HepG2 (cell line): ENCODE measurements around the gene FBXO24. TPM values are rescaled to one million over a fixed set of nuclear protein-coding genes. Genes with fewer than 3 reads are reported as not detected.

Experiments
- CREB1 ChIP-seq, 2 experiments: fragments of 450-650 bp in 1 of 2; IDR thresholded peaks; 2 replicates each; pipeline ENCODE4 v1.6.1; 2016 to 2017; ENCODE audit warnings: control low read depth in 1 of 2, mild to moderate bottlenecking in 1 of 2, missing compliant biosample characterization in 1 of 2, missing genetic modification characterization in 1 of 2
- EP300 ChIP-seq, 3 experiments: sonication (generic) in 1 of 3; formaldehyde crosslinking in 1 of 3; IDR thresholded peaks; 2 replicates each; pipeline versions ENCODE4 v1.5.1 to v1.6.1; 2011 to 2020; ENCODE audit warnings: low read depth in 2 of 3, low read length in 2 of 3, borderline replicate concordance in 1 of 3, improper control_type of control experiment in 1 of 3, mild to moderate bottlenecking in 1 of 3, missing genetic modification reagents in 1 of 3, moderate library complexity in 1 of 3
- GRHL1 ChIP-seq: sonication (generic); formaldehyde crosslinking; conservative IDR thresholded peaks from 2 replicates; pipeline ENCODE4 v1.8.0; 2022; ENCODE audit warnings: missing genetic modification reagents
- HNRNPLL ChIP-seq: fragments of 200-400 bp; formaldehyde crosslinking; IDR thresholded peaks from 2 replicates; pipeline ENCODE4 v1.6.1; 2017; ENCODE audit warnings: mild to moderate bottlenecking, low read depth, low read length; ENCODE audit not compliant: poor library complexity, severe bottlenecking
- MIER3 ChIP-seq: IDR thresholded peaks from 2 replicates; pipeline ENCODE4 v1.6.1; 2016; ENCODE audit warnings: missing compliant biosample characterization, borderline replicate concordance
- PAXIP1 ChIP-seq: sonication (generic); formaldehyde crosslinking; conservative IDR thresholded peaks from 2 replicates; pipeline ENCODE4 v1.4.0; 2020; ENCODE audit warnings: mild to moderate bottlenecking, missing genetic modification reagents, moderate library complexity
- ZBTB26 ChIP-seq: IDR thresholded peaks from 2 replicates; pipeline ENCODE4 v1.6.1; 2016; ENCODE audit warnings: missing compliant biosample characterization, missing genetic modification reagents, borderline replicate concordance
- ZGPAT ChIP-seq: IDR thresholded peaks from 2 replicates; pipeline ENCODE4 v1.6.1; 2016; ENCODE audit warnings: mild to moderate bottlenecking
- ZNF619 ChIP-seq: sonication (generic); formaldehyde crosslinking; IDR thresholded peaks from 2 replicates; pipeline ENCODE4 v1.4.0; 2020; ENCODE audit warnings: mild to moderate bottlenecking, missing genetic modification reagents
- ZNF740 ChIP-seq: sonication (generic); formaldehyde crosslinking; IDR thresholded peaks from 2 replicates; pipeline ENCODE4 v1.4.0; 2020; ENCODE audit warnings: missing genetic modification reagents
- ZSCAN21 ChIP-seq: sonication (generic); formaldehyde crosslinking; IDR thresholded peaks from 2 replicates; pipeline ENCODE4 v1.8.0; 2022; ENCODE audit warnings: mild to moderate bottlenecking, missing genetic modification reagents, moderate library complexity, borderline replicate concordance
- polyA plus RNA-seq, 8 experiments: library from polyadenylated mRNA; depleted of rRNA in 3 of 8; stranded (reverse) in 7 of 8; unstranded in 1 of 8; fragments of >200 nt; fragmentation: Illumina TruSeq in 4 of 8; extraction: Trizol in 4 of 8; gene quantifications; 2 replicates each; pipeline versions ENCODE4 v1.2.1 to v1.2.3, GENCODE V29; 2011 to 2016; ENCODE audit warnings: low read depth in 4 of 8, missing spikeins in 1 of 8, mixed read lengths in 1 of 8; ENCODE audit not compliant: insufficient read depth in 1 of 8
- total RNA-seq, 5 experiments: library from RNA; depleted of rRNA; stranded (reverse); fragments of >200 nt; fragmentation: Illumina TruSeq; extraction: Trizol; gene quantifications; 2 replicates each; pipeline ENCODE4 v1.2.3, GENCODE V29; 2016; ENCODE audit warnings: low read depth in 1 of 5

FBXO24 gene
- total and polyA plus RNA-seq, 2 of the 13 experiments (the other 11 are each of a cell fraction or from before 2014, with no cell fraction given): 0.20 to 0.55 TPM

- TF ChIP-seq ZGPAT (CRISPR knock-in tag): no peak
- TF ChIP-seq HNRNPLL: no peak
- TF ChIP-seq GRHL1 (CRISPR knock-in tag): no peak
- no peak for TF ChIP-seq ZNF619
- TF ChIP-seq ZSCAN21: 0 out of 2 replicates have a peak, but pooled peaks have one; percentile 51
- TF ChIP-seq CREB1 (IDR thresholded peaks at IDR 0.05): no peak
- TF ChIP-seq CREB1 (CRISPR knock-in tag; IDR thresholded peaks at IDR 0.05): no peak
- TF ChIP-seq ZBTB26 (CRISPR knock-in tag): no peak
- TF ChIP-seq ZNF740 (CRISPR knock-in tag): no peak
- peak in 1 of 2 experiments; percentile 84; a peak in 2 of 4 replicates for TF ChIP-seq EP300 (IDR thresholded peaks at IDR 0.05; ENCODE audit: low read depth in 2 of 2, low read length in 2 of 2)
- no peak; the same call in 1 of the 2 replicates for TF ChIP-seq EP300 (CRISPR knock-in tag; IDR thresholded peaks at IDR 0.05; ENCODE audit: borderline replicate concordance)
- TF ChIP-seq MIER3 (CRISPR knock-in tag): no peak
- peak; percentile 86 for TF ChIP-seq PAXIP1 (CRISPR knock-in tag)
- TF ChIP-seq, all 625 proteins: peak for 71
Observed at GRCh38 chr7:100544386-100544785, 41.7 kb upstream of the FBXO24 start (continued).
